ENCODE measurements around the gene ETNK2.

The ETNK2 gene

DNA sequence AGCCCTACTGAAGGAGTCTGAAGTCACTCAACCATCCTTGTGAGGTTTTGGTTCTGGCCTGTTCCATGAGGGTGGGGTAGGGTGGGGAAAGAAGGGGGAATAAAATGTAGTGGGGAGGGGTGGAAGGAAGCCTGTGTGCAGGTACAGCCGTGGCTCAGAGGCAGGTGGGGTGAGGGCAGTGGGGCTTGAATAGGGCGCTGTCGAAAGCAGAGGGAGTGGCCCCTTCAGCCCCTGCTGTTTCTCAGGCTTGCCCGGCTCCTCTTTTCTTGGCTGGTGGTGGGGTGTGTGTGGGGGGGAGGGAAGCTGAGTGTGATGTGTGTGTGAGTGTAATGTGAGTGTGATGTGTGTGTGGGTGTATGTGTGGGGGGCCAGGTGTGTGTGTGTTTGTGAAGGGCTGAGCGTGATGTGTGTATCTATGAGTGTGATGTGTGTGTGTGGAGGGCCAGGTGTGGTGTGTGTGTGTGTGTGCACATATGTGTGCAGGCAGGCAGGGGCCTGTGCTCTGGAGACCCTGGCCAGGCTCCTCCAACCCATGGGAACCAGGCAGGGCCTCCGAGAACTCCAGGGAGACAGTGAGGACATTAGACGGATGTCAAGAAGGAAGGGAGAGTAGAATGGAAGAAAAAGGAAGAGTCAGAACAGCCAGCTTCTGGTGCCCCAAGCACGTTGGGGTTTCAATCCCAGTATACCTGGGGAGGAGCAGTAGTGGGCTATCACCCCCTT is 69.9 kb downstream of the ETNK2 start:
- H3K36me3 ChIP-seq (ENCODE audit: control insufficient read depth, insufficient read depth, low read length), result no peaks in the 10 kb centered on the region
- TF ChIP-seq, protein P1, sequence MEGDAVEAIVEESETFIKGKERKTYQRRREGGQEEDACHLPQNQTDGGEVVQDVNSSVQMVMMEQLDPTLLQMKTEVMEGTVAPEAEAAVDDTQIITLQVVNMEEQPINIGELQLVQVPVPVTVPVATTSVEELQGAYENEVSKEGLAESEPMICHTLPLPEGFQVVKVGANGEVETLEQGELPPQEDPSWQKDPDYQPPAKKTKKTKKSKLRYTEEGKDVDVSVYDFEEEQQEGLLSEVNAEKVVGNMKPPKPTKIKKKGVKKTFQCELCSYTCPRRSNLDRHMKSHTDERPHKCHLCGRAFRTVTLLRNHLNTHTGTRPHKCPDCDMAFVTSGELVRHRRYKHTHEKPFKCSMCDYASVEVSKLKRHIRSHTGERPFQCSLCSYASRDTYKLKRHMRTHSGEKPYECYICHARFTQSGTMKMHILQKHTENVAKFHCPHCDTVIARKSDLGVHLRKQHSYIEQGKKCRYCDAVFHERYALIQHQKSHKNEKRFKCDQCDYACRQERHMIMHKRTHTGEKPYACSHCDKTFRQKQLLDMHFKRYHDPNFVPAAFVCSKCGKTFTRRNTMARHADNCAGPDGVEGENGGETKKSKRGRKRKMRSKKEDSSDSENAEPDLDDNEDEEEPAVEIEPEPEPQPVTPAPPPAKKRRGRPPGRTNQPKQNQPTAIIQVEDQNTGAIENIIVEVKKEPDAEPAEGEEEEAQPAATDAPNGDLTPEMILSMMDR (IDR thresholded peaks at IDR 0.05; ENCODE audit: insufficient read depth, low read length, poor library complexity, severe bottlenecking), result no peak
- no peak for DNase-seq (ENCODE audit: extremely low read depth, insufficient read length)
- no peaks in the 10 kb centered on the region; the same call in 1 of the 2 replicates for H3K27me3 ChIP-seq (replicated peaks; ENCODE audit: control insufficient read depth, insufficient read depth, low read length)
- no peak overlapping the region for H3K4me3 ChIP-seq (replicated peaks; ENCODE audit: low read depth, low read length)

DNA sequence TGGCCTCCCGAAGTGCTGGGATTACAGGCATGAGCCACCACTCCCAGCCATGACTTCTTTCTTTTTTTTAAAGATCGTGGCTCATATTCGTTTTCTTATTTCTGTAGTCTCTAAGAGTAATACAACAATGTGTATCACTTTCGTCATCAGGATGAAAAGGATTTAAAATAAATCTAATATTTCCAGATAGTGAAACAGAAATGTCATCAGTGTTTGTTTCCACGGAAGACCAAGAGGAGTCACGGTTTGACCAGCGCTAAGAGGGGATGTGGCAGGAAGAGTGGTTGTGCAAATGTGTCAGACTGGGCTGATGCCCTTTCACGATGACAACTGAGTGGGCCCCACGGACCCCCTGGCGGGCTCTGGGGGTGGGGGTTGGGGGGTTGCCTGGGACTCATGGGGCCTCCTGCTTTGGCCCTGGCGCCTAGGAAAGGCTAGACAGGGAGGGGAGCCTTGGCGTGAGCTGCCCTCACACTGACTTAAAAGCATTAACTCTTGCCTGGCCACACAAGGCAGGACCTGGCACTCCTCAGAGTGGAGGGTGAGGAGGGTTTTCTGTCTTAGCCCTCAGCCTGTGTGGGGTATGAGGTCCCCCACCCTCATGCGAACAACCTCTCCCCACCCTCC is 70.6 kb downstream of the ETNK2 start:
- DNase-seq (ENCODE audit: extremely low read depth, insufficient read length), result no peak
- Histone ChIP-seq H3K4me3 (replicated peaks; ENCODE audit: low read depth, low read length) (no peak overlapping the region), H3K27me3 (replicated peaks; ENCODE audit: control insufficient read depth, insufficient read depth, low read length) (no peaks in the 10 kb centered on the region; the same call in 1 of the 2 replicates), H3K36me3 (ENCODE audit: control insufficient read depth, insufficient read depth, low read length) (no peaks in the 10 kb centered on the region)
- TF ChIP-seq, protein P1 (IDR thresholded peaks at IDR 0.05; ENCODE audit: insufficient read depth, low read length, poor library complexity, severe bottlenecking), result no peak

Measured in GM06990 (cell line).